HCT116 (cell line): ENCODE measurements around the gene CPEB2. TPM values are rescaled to one million over a fixed set of nuclear protein-coding genes. Genes with fewer than 3 reads are reported as not detected.

Experiments
- ATAC-seq: fragments of 200-7000 bp; cut with Tn5 transposase; 2 replicates; pipeline ENCODE4 v1.9.1; 2020; ENCODE audit warnings: mild to moderate bottlenecking, moderate library complexity
- BruUV-seq: library from RNA; stranded (reverse); fragments of 400-500 nt; replicated peaks from 2 replicates; lab custom pipeline; 2021; lab: Mats Ljungman, UMichigan
- CTCF ChIA-PET: fragments of 300-600 bp; sonication (Branson Sonifier 250); formaldehyde crosslinking; loops from one replicate; lab custom pipeline; 2021; ENCODE audit warnings: antibody characterized with exemption; lab: Charles Lee
- POLR2A ChIA-PET: fragments of 300-600, 350-600 bp; sonication (Branson Sonifier 250); formaldehyde crosslinking; loops from one replicate; lab custom pipeline; 2021; ENCODE audit warnings: antibody characterized with exemption; lab: Charles Lee
- RAD21 ChIA-PET, 2 experiments: fragments of 300-600 bp; sonication (Branson Sonifier 250); formaldehyde crosslinking; loops; one replicate each; lab custom pipeline; 2023; ENCODE audit warnings: low total read pairs in 2 of 2; ENCODE audit not compliant: uncharacterized antibody in 2 of 2, unreplicated experiment in 2 of 2, low non-redundant PET in 1 of 2; lab: Charles Lee
- DNase-seq: peaks from one replicate; pipeline ENCODE4 v3.0.0-alpha.2; 2010; ENCODE audit warnings: low read depth, low spot score
- H2AFZ ChIP-seq: fragments of 200-600 bp; shearing (Covaris generic), sonication (generic); 2 replicates; pipeline ENCODE4 v1.6.1; 2017; ENCODE audit warnings: low read depth, mixed run types, mixed read lengths, antibody characterized with exemption, low read length; ENCODE audit not compliant: poor library complexity, severe bottlenecking
- H3K27ac ChIP-seq: 2 replicates; pipeline ENCODE4 v1.5.1; 2012; ENCODE audit warnings: low read depth, low read length
- H3K27me3 ChIP-seq: fragments of 200-600 bp; sonication (generic); 2 replicates; pipeline ENCODE4 v1.6.1; 2016; ENCODE audit warnings: mixed run types, low read length, mixed read lengths; ENCODE audit not compliant: insufficient read depth
- H3K36me3 ChIP-seq, 2 experiments: fragments of 200-500 bp in 1 of 2; fragments of 200-600 bp in 1 of 2; sonication (Bioruptor generic) in 1 of 2; sonication (generic) in 1 of 2; 2 replicates each; pipeline versions ENCODE4 v1.5.1 to v1.6.1; 2014 to 2016; ENCODE audit warnings: low read length in 2 of 2, inconsistent platforms in 1 of 2, mixed read lengths in 1 of 2, mixed run types in 1 of 2; ENCODE audit not compliant: insufficient read depth in 2 of 2, control insufficient read depth in 1 of 2
- H3K4me1 ChIP-seq, 2 experiments: fragments of 200-600 bp in 1 of 2; sonication (generic) in 1 of 2; 2 replicates each; pipeline versions ENCODE4 v1.5.1 to v1.6.1; 2012 to 2017; ENCODE audit warnings: low read length in 2 of 2, inconsistent platforms in 1 of 2, mild to moderate bottlenecking in 1 of 2, mixed read lengths in 1 of 2, mixed run types in 1 of 2, moderate library complexity in 1 of 2; ENCODE audit not compliant: insufficient read depth in 2 of 2, control insufficient read depth in 1 of 2
- H3K4me2 ChIP-seq: fragments of 200-600 bp; sonication (generic); 2 replicates; pipeline ENCODE4 v1.6.1; 2017; ENCODE audit warnings: mixed run types, low read length, mixed read lengths
- H3K4me3 ChIP-seq, 2 experiments: fragments of 200-600 bp in 1 of 2; sonication (generic) in 1 of 2; replicated peaks in 1 of 2; 2 replicates each; pipeline ENCODE4 v1.5.1; 2011 to 2016; ENCODE audit warnings: low read length in 2 of 2, control low read depth in 1 of 2, low read depth in 1 of 2, mild to moderate bottlenecking in 1 of 2, mixed read lengths in 1 of 2, mixed run types in 1 of 2
- H3K79me2 ChIP-seq: fragments of 200-600 bp; sonication (generic); 2 replicates; pipeline ENCODE4 v1.6.1; 2017; ENCODE audit warnings: mild to moderate bottlenecking, mixed run types, low read length, moderate library complexity, mixed read lengths; ENCODE audit not compliant: insufficient read depth
- H3K9ac ChIP-seq: fragments of 200-600 bp; sonication (generic); 2 replicates; pipeline ENCODE4 v1.6.1; 2016; ENCODE audit warnings: low read length, mixed read lengths
- H3K9me2 ChIP-seq: fragments of 200-600 bp; sonication (generic), shearing (Covaris generic); 2 replicates; pipeline ENCODE4 v1.6.1; 2017; ENCODE audit warnings: mixed run types, mild to moderate bottlenecking, moderate library complexity; ENCODE audit not compliant: insufficient read depth
- H3K9me3 ChIP-seq, 2 experiments: fragments of 200-500 bp in 1 of 2; fragments of 200-600 bp in 1 of 2; sonication (Bioruptor generic) in 1 of 2; sonication (generic) in 1 of 2; 2 replicates each; pipeline ENCODE4 v1.6.1; 2014 to 2017; ENCODE audit warnings: low read length in 2 of 2, mixed read lengths in 2 of 2, inconsistent platforms in 1 of 2, low read depth in 1 of 2, mild to moderate bottlenecking in 1 of 2, mixed run types in 1 of 2, moderate library complexity in 1 of 2; ENCODE audit not compliant: control insufficient read depth in 1 of 2, insufficient read depth in 1 of 2
- H4K20me1 ChIP-seq: fragments of 200-600 bp; sonication (generic), shearing (Covaris generic); 2 replicates; pipeline ENCODE4 v1.6.1; 2017; ENCODE audit warnings: mixed run types, mild to moderate bottlenecking, moderate library complexity; ENCODE audit not compliant: insufficient read depth
- CEBPB ChIP-seq: IDR thresholded peaks from 2 replicates; pipeline ENCODE4 v1.6.1; 2012; ENCODE audit warnings: low read depth
- EGR1 ChIP-seq: IDR thresholded peaks from 2 replicates; pipeline ENCODE4 v1.6.1; 2012; ENCODE audit warnings: low read depth
- ELF1 ChIP-seq: IDR thresholded peaks from 2 replicates; pipeline ENCODE4 v1.6.1; 2012; ENCODE audit warnings: low read depth, borderline replicate concordance
- EZH2 ChIP-seq: fragments of 200-600 bp; sonication (generic); IDR thresholded peaks from 2 replicates; pipeline ENCODE4 v1.6.1; 2017; ENCODE audit warnings: antibody characterized with exemption, mixed run types
- RAD21 ChIP-seq: IDR thresholded peaks from 2 replicates; pipeline ENCODE4 v1.6.1; 2012; ENCODE audit warnings: low read depth, mild to moderate bottlenecking
- SRF ChIP-seq: IDR thresholded peaks from 2 replicates; pipeline ENCODE4 v1.6.1; 2012; ENCODE audit warnings: low read depth
- TCF7L2 ChIP-seq: IDR thresholded peaks from 2 replicates; pipeline ENCODE4 v1.7.0; 2011; ENCODE audit warnings: borderline replicate concordance, inconsistent platforms; ENCODE audit not compliant: insufficient read depth, insufficient read length; ENCODE audit errors: extremely low read depth
- intact Hi-C: fragments of 100-400 bp; cut with micrococcal nuclease; formaldehyde crosslinking; loops from 2 replicates; pipeline ENCODE4 v1.10.0; 2022
- total RNA-seq: library from RNA; stranded (reverse); gene quantifications from one replicate; pipeline ENCODE4 v1.2.1, GENCODE V29; 2021; ENCODE audit not compliant: unreplicated experiment
- TF ChIP-seq, protein P1 (sequence below): IDR thresholded peaks from 2 replicates; pipeline ENCODE4 v1.6.1; 2011; ENCODE audit warnings: mild to moderate bottlenecking, low read length, moderate library complexity; ENCODE audit not compliant: insufficient replicate concordance; ENCODE audit errors: extremely low read depth
- TF ChIP-seq, protein P2 (sequence below), 3 experiments: fragments of 200-600 bp in 1 of 3; sonication (generic) in 1 of 3; IDR thresholded peaks in 2 of 3; conservative IDR thresholded peaks in 1 of 3; 2 replicates each; pipeline ENCODE4 v1.5.1; 2012 to 2017; ENCODE audit warnings: low read depth in 2 of 3, low read length in 2 of 3, antibody characterized with exemption in 1 of 3, borderline replicate concordance in 1 of 3, control low read depth in 1 of 3, mild to moderate bottlenecking in 1 of 3, mixed read lengths in 1 of 3, mixed run types in 1 of 3, moderate library complexity in 1 of 3; ENCODE audit not compliant: insufficient read depth in 1 of 3

Gene CPEB2
- total RNA-seq, 1 experiment from 2014 or later: 1.3 TPM

DNA sequence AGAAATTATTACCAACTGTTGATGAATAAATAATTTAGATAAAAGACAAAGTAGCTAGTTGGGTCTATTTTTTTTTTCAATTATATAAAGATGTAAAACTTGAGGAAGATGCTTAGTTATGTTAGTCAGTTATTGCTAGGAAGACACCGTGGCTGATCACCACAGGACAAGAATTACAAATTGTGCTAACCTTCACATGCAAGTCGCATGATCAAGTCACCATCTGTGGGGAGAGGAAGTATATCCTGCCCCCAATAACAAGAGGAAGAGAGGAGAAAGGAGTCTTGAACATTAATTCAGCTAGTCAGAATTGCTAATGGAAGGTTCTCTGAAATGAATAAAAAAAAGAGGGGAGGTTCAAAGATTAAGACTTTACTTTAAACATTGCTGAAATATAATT is 52.3 kb downstream of the CPEB2 start:
- H3K79me2 ChIP-seq: no peaks in the 10 kb centered on the region
- no peaks in the 10 kb centered on the region for H3K36me3 ChIP-seq
- H3K27ac ChIP-seq: no peak overlapping the region
- no peaks in the 10 kb centered on the region for H3K4me1 ChIP-seq
- DNase-seq (no peak), ATAC-seq (no peak)
- ChIA-PET CTCF (no interaction called here), POLR2A (no interaction called here), RAD21 (no interaction called here)
- no peak overlapping the region for H2AFZ ChIP-seq
- no peak overlapping the region for H3K9ac ChIP-seq
- H3K9me2 ChIP-seq: no peaks in the 10 kb centered on the region
- H3K9me3 ChIP-seq: no peaks in the 10 kb centered on the region
- no peak overlapping the region for H3K4me2 ChIP-seq
- H3K27me3 ChIP-seq: no peaks in the 10 kb centered on the region
- TF ChIP-seq EZH2 (no peak), SRF (no peak), CEBPB (no peak), ELF1 (no peak), TCF7L2 (no peak), EGR1 (no peak), RAD21 (no peak)
- TF ChIP-seq, protein P1, sequence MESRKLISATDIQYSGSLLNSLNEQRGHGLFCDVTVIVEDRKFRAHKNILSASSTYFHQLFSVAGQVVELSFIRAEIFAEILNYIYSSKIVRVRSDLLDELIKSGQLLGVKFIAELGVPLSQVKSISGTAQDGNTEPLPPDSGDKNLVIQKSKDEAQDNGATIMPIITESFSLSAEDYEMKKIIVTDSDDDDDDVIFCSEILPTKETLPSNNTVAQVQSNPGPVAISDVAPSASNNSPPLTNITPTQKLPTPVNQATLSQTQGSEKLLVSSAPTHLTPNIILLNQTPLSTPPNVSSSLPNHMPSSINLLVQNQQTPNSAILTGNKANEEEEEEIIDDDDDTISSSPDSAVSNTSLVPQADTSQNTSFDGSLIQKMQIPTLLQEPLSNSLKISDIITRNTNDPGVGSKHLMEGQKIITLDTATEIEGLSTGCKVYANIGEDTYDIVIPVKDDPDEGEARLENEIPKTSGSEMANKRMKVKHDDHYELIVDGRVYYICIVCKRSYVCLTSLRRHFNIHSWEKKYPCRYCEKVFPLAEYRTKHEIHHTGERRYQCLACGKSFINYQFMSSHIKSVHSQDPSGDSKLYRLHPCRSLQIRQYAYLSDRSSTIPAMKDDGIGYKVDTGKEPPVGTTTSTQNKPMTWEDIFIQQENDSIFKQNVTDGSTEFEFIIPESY: no peak
- TF ChIP-seq, protein P2, sequence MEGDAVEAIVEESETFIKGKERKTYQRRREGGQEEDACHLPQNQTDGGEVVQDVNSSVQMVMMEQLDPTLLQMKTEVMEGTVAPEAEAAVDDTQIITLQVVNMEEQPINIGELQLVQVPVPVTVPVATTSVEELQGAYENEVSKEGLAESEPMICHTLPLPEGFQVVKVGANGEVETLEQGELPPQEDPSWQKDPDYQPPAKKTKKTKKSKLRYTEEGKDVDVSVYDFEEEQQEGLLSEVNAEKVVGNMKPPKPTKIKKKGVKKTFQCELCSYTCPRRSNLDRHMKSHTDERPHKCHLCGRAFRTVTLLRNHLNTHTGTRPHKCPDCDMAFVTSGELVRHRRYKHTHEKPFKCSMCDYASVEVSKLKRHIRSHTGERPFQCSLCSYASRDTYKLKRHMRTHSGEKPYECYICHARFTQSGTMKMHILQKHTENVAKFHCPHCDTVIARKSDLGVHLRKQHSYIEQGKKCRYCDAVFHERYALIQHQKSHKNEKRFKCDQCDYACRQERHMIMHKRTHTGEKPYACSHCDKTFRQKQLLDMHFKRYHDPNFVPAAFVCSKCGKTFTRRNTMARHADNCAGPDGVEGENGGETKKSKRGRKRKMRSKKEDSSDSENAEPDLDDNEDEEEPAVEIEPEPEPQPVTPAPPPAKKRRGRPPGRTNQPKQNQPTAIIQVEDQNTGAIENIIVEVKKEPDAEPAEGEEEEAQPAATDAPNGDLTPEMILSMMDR (IDR thresholded peaks at IDR 0.05 in 2 of 3, conservative IDR thresholded peaks at IDR 0.05 in 1 of 3; ENCODE audit: borderline replicate concordance in 1 of 3, insufficient read depth in 1 of 3, low read depth in 2 of 3, low read length in 2 of 3): no peak
- no TSS peak for BruUV-seq
- no peaks in the 10 kb centered on the region for H4K20me1 ChIP-seq
- intact Hi-C loops: no loop called here
- H3K4me3 ChIP-seq: no peak overlapping the region
